ENCODE data around the gene FBLN1.

DNA sequence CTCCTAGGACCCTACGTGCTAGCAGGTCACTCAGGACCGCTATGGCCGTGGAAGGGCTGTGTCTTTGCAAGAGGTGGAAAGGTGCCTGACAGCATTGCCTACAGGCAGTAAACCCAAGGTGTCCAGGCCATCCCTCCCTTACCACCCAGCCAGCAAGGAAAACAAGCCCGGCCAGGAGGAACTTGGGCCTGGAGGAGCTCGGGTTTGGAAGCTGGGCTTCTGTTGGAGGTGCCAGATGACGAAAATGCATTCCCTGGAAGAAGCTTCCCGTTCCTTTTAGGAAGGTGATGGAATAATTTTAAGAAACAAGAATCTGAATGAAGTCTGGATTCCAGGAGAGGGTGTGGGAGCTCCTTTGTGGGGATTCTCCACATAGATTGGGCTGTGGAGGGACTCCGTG lies 23.6 kb downstream of the FBLN1 start:
- TF ChIP-seq, protein P1, sequence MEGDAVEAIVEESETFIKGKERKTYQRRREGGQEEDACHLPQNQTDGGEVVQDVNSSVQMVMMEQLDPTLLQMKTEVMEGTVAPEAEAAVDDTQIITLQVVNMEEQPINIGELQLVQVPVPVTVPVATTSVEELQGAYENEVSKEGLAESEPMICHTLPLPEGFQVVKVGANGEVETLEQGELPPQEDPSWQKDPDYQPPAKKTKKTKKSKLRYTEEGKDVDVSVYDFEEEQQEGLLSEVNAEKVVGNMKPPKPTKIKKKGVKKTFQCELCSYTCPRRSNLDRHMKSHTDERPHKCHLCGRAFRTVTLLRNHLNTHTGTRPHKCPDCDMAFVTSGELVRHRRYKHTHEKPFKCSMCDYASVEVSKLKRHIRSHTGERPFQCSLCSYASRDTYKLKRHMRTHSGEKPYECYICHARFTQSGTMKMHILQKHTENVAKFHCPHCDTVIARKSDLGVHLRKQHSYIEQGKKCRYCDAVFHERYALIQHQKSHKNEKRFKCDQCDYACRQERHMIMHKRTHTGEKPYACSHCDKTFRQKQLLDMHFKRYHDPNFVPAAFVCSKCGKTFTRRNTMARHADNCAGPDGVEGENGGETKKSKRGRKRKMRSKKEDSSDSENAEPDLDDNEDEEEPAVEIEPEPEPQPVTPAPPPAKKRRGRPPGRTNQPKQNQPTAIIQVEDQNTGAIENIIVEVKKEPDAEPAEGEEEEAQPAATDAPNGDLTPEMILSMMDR (IDR thresholded peaks at IDR 0.05; ENCODE audit: insufficient read depth, low read length, poor library complexity, severe bottlenecking), result no peak
- no peak for TF ChIP-seq EZH2phosphoT487 (conservative IDR thresholded peaks at IDR 0.05; ENCODE audit: low read length)
